ENCODE measurements around the gene NOSTRIN.

Gene NOSTRIN

DNA sequence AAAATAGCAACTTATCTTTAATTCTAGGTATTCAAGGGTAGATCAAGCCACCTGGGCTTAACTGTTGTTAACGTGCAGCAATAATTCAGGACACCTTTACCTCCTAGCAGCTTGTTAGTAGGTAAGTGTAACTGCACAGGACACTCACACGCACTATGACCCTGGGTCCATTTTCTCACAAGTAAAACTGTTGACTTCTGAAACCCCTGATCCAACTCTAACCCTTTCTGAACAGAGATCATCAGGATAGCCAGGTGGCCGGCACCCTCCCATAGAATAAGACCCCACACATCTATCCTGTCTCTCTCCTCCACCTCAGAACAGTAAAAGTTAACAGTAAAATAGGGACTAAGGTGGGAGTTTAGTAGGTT is 87.2 kb downstream of the NOSTRIN start:
- no peak for DNase-seq

- DNase-seq = peak; percentile 87
These were observed 87.8 kb downstream of the NOSTRIN start, which contains the start of gene SPC25 for GRCh38 chr2:168890006-168890782. Gene SPC25, minus strand, starts transcription at chr2:168890430. Its CDS starts 911 bp downstream, at chr2:168889519.

GRCh38 chr2:168892327-168892726 is 89.9 kb downstream of the NOSTRIN start:
- no peak for DNase-seq

DNA sequence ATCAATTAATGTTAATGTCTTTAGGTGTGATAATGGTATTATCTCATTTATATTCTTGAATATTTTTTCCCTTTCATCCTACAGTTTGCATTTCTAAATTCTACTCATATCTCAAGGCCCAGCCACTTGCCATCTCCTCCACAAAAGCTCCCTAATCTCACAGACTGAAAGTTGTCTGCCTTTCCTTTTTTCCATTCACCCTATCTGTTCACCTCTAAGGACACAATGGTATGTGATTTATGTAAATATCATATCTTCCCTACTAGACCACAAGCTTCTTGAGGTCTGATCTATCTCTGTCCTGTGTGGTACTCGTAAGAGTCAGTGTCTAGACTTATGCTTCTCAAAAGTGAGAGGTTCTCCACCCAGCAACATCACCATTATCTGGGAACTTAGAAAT is 91.7 kb downstream of the NOSTRIN start:
- DNase-seq = no peak

- no peak for DNase-seq
These were observed 92.3 kb downstream of the NOSTRIN start for GRCh38 chr2:168894720-168895119.

GRCh38 chr2:168895771-168896170 is 93.3 kb downstream of the NOSTRIN start:
- no peak for DNase-seq

DNA sequence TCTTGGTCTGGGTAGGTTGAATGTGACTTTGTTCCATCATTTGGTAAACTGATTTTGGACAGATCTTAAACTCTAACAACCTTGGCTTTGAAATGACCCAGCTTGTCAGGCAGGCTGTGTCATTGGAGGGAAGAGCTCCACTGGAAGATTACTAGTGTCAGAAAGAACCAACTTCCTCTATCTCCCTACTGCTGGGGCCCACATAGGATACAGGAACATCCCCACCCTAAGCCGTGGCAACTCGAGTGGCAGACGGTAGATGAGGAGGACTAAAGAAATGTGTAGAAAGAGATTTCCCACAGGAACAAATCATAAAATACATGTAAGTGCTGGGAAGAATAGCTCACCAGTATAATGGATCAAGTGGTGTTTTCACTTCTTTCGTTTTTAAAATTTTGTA is 94.3 kb downstream of the NOSTRIN start:
- DNase-seq = no peak

- DNase-seq = no peak
These were observed 95.0 kb downstream of the NOSTRIN start for GRCh38 chr2:168897449-168897848.

GRCh38 chr2:168901003-168901402 is 98.6 kb downstream of the NOSTRIN start, which contains the start of gene G6PC2:
Gene G6PC2, plus strand, starts transcription at chr2:168901291. Its CDS starts 41 bp downstream, at chr2:168901332.
- DNase-seq = no peak

DNA sequence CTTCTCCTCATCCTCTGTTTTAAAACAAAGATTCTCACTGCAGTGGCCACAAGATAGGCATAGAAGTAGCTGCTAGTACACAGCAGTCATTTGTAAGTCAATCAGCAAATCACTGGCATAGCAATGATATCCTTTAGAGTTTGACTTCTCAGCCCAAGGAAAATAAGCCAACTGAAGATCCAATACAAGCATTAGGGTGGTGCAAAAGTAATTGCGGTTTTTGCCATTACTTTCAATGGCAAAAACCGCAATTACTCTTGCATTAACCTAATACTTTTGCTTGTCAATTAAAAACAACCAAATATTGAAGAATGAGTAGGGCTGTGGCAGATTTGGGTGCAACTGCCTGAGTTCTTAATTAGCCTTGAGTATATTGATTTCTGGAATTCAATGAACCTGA is 101.5 kb downstream of the NOSTRIN start:
- DNase-seq = no peak

GRCh38 chr2:168904358-168904757 is 101.9 kb downstream of the NOSTRIN start:
- DNase-seq = no peak

GRCh38 chr2:168907940-168908662 is 105.7 kb downstream of the NOSTRIN start:
- DNase-seq = no peak

DNA sequence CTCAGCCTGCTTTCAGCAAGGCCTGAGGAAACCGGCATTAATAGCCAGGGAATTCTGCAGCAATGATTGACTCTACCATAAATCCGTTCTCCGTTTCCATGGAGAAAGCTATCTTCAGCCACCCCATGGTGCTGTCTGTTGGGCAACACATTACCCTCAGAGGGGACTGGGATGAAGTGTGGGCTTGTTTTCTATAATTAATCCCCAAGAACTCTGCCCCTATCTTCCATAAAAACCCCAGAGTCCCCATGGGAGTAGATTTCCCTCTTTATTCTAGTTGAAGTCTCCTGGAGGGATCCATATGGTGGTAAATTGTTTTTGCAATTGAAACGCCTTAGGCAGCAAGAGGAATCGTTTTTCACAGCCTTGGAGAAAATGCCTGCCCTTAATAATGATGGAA is 107.9 kb downstream of the NOSTRIN start:
- no peak for DNase-seq

GRCh38 chr2:168912466-168912865 is 110.0 kb downstream of the NOSTRIN start:
- no peak for DNase-seq

DNA sequence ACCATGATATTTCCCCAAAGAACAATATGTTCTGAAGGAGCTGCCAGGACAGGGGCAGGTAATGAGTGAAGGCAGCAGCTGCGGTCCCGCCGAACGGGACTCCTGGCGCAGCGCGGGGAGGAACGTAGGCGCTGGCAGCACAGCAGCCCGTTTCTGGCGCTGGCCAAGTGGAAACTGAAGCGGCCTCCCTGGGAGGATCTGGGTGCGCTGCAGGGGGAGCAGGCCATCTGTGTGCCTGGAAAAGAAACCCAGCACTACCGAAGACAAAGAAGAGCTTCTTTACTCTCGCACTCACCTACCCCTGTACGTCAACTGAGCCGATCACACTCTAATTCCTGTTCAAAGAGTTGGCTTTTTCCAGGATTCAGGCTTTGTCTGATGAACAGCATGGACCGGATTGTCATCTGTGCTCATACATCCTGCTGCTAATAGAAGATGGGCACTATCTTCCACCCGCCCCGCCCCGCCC is 110.5 kb downstream of the NOSTRIN start:
- DNase-seq = no peak

DNA sequence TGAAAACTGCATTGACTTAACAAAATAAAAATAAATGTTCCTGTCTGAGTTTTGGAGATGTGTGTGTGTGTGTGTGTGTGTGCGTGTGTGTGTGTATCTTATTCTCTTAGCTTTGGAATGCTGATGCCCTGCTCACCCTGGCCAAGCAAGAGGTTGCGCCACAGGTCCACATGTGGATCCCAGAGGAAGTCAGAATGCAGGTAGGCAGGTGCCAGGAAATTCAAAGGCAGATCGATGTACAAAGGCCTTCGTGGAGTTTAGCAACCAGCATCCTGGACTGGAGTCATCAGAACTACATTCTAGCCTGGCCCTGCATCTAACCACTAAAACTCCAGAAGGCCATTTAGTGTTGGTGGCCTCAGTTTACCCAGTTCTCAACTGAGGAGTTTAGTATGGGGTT is 111.1 kb downstream of the NOSTRIN start:
- no peak for DNase-seq

Data from CD4-positive, alpha-beta T cell treated with Interleukin-15 for 1 hour (primary cell).